Gastrocnemius medialis (tissue), 4 donors: ENCODE results near the gene CERT1. TPM values are rescaled to one million over a fixed set of nuclear protein-coding genes. Genes with fewer than 3 reads are reported as not detected.

ENCODE experiments used
- ATAC-seq, 2 donors: fragments of 150-250 bp; one replicate each; pipeline ENCODE4 v1.9.1; 2016
- DNase-seq, 2 donors: peaks; one replicate each; pipeline ENCODE4 v3.0.0-alpha.2; 2019
- H3K27ac ChIP-seq, 4 donors: fragments of 200-600 bp; sonication (generic); 1 replicate in 1 of 4; 2 replicates in 3 of 4; pipeline ENCODE4 v1.5.1; 2016 to 2018; ENCODE audit warnings: mild to moderate bottlenecking in 2 of 4, moderate library complexity in 1 of 4
- H3K27me3 ChIP-seq, 3 donors: fragments of 200-600 bp; sonication (generic) in 2 of 3; 1 replicate in 1 of 3; 2 replicates in 2 of 3; pipeline versions ENCODE4 v1.5.1 to v1.6.0; 2016 to 2019; ENCODE audit warnings: mild to moderate bottlenecking in 1 of 3, moderate library complexity in 1 of 3
- H3K36me3 ChIP-seq, 2 donors: fragments of 200-600 bp; sonication (generic) in 1 of 2; one replicate each; pipeline ENCODE4 v1.5.1; 2017 to 2018
- H3K4me1 ChIP-seq, 2 donors: fragments of 200-600 bp; sonication (generic) in 1 of 2; one replicate each; pipeline ENCODE4 v1.5.1; 2016 to 2017; ENCODE audit warnings: mild to moderate bottlenecking in 2 of 2
- H3K4me3 ChIP-seq, 4 donors: fragments of 200-600 bp; sonication (generic) in 3 of 4; 1 replicate in 1 of 4; 2 replicates in 3 of 4; pipeline ENCODE4 v1.5.1; 2016 to 2019; ENCODE audit warnings: mild to moderate bottlenecking in 2 of 4
- H3K9me3 ChIP-seq, 3 donors: fragments of 200-600 bp; sonication (generic) in 2 of 3; 1 replicate in 1 of 3; 2 replicates in 2 of 3; pipeline ENCODE4 v1.5.1; 2016 to 2019
- POLR2A ChIP-seq, 2 donors: fragments of 450-650 bp; IDR thresholded peaks; one replicate each; pipeline ENCODE4 v1.6.1; 2017; ENCODE audit warnings: antibody characterized with exemption in 2 of 2, mild to moderate bottlenecking in 2 of 2, moderate library complexity in 2 of 2
- in situ Hi-C, 4 donors: fragments of 200-750 bp; cut with MboI; loops; one replicate each; pipeline versions ENCODE4 v1.15.0 to v1.8.0; 2017; ENCODE audit warnings: low sequenced_read_pairs in 4 of 4
- intact Hi-C: fragments of 100-400 bp; cut with DNase I; formaldehyde crosslinking; loops from one replicate; pipeline ENCODE4 v1.15.1; 2023; ENCODE audit warnings: low total_unique reads
- total RNA-seq, 4 donors: library from RNA; depleted of rRNA; stranded (reverse); fragments of >200 nt; gene quantifications; one replicate each; pipeline versions ENCODE4 v1.1.0 to v1.2.3, GENCODE V29; 2016
- TF ChIP-seq, protein P1 (sequence below), 5 experiments: fragments of 450-650 bp in 3 of 5; fragments of 200-600 bp in 2 of 5; sonication (generic) in 2 of 5; IDR thresholded peaks in 4 of 5; conservative IDR thresholded peaks in 1 of 5; 1 replicate in 4 of 5; 2 replicates in 1 of 5; pipeline ENCODE4 v1.5.1; 2016 to 2019; ENCODE audit warnings: antibody characterized with exemption in 5 of 5, mild to moderate bottlenecking in 3 of 5, moderate library complexity in 3 of 5

The CERT1 gene
- total RNA-seq, 4 donors from 2014 or later: 30.8 to 50.6 (median 41.9) TPM

DNA sequence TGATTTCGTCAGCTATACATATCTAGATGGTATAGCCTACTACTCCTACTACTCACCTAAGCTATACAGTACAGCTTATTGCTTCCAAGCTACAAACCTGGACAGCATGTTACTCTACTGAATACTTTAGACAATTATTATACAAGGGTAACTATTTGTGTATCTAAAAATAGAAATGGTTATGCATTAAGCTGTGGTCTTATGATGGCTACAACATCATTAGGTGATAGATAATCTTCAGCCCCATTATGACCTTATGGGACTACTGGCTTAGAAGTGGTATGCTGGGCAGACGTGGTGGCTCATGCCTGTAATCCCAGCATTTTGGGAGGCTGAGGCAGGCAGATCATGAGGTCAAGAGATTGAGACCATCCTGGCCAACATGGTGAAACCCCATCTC, 40.2 kb downstream of the CERT1 start:
- no peak overlapping the region for H3K4me3 ChIP-seq
- no peak for TF ChIP-seq POLR2A (IDR thresholded peaks at IDR 0.05)
- TF ChIP-seq, protein P1, sequence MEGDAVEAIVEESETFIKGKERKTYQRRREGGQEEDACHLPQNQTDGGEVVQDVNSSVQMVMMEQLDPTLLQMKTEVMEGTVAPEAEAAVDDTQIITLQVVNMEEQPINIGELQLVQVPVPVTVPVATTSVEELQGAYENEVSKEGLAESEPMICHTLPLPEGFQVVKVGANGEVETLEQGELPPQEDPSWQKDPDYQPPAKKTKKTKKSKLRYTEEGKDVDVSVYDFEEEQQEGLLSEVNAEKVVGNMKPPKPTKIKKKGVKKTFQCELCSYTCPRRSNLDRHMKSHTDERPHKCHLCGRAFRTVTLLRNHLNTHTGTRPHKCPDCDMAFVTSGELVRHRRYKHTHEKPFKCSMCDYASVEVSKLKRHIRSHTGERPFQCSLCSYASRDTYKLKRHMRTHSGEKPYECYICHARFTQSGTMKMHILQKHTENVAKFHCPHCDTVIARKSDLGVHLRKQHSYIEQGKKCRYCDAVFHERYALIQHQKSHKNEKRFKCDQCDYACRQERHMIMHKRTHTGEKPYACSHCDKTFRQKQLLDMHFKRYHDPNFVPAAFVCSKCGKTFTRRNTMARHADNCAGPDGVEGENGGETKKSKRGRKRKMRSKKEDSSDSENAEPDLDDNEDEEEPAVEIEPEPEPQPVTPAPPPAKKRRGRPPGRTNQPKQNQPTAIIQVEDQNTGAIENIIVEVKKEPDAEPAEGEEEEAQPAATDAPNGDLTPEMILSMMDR (IDR thresholded peaks at IDR 0.05 in 4 of 5, conservative IDR thresholded peaks at IDR 0.05 in 1 of 5): no peak
- ATAC-seq: no peak
- in situ Hi-C loops: no loop called here
- peaks cover 0 to 19% (median 2%) of the 10 kb centered on the region in 3 donors for H3K9me3 ChIP-seq
- DNase-seq: no peak
- H3K27me3 ChIP-seq: no peaks in the 10 kb centered on the region
- H3K4me1 ChIP-seq: peaks cover 0 to 5% of the 10 kb centered on the region in 2 donors
- no peak overlapping the region for H3K27ac ChIP-seq
- no peaks in the 10 kb centered on the region for H3K36me3 ChIP-seq
- intact Hi-C loops: no loop called here

DNA sequence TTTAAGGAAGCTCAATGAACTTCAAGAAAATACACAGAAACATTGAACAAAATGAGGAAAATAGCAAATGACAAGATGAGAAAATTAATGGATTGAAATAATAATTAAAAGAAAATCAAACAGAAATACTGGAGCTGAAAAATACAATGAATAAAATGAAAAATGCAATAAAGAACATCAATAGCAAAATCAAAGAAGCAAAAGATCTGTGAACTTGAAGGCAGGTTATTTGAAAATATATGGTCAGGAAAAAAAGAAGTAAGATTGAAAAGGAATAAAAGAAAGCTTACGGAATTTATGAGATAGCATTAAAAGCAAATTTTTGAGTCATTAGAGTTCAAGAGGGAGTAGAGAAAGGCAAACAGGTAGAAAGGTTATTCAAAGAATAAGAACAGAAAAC, 42.4 kb downstream of the CERT1 start:
- TF ChIP-seq POLR2A (IDR thresholded peaks at IDR 0.05): no peak
- TF ChIP-seq, protein P1 (IDR thresholded peaks at IDR 0.05 in 4 of 5, conservative IDR thresholded peaks at IDR 0.05 in 1 of 5): no peak
- peaks cover 12 to 15% of the 10 kb centered on the region in 2 donors for H3K4me1 ChIP-seq
- ATAC-seq (no peak), DNase-seq (no peak)
- no peak overlapping the region for H3K4me3 ChIP-seq
- intact Hi-C loops: no loop called here
- in situ Hi-C loops: no loop called here
- no peaks in the 10 kb centered on the region for H3K27me3 ChIP-seq
- peaks cover 0 to 19% (median 2%) of the 10 kb centered on the region in 3 donors for H3K9me3 ChIP-seq
- H3K27ac ChIP-seq: no peak overlapping the region
- H3K36me3 ChIP-seq: no peaks in the 10 kb centered on the region

DNA sequence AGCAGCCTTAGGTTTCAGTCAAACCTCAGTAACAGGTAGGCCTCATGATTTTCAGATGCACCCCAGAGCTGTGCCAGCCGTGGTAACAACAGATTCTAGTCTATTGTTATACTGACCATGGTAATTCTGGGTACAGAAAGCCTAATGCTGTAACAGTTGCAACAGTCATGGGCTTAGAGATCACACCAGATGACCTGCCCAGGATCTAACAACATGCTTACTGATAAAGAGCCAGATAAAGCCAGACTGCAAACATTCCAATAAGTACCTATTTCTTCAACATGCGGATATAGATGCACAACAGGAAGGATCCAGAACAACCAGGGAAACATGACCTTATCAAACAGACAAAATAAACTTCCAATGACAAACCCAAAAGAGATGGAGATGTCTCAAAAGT, 42.8 kb downstream of the CERT1 start:
- ATAC-seq: no peak
- Histone ChIP-seq H3K27me3 (no peaks in the 10 kb centered on the region), H3K4me3 (no peak overlapping the region), H3K9me3 (peaks cover 0 to 19% (median 2%) of the 10 kb centered on the region in 3 donors), H3K27ac (no peak overlapping the region), H3K36me3 (no peaks in the 10 kb centered on the region), H3K4me1 (peaks cover 12 to 15% of the 10 kb centered on the region in 2 donors)
- in situ Hi-C loops (no loop called here), intact Hi-C loops (no loop called here)
- TF ChIP-seq POLR2A (IDR thresholded peaks at IDR 0.05): no peak
- TF ChIP-seq, protein P1 (IDR thresholded peaks at IDR 0.05 in 4 of 5, conservative IDR thresholded peaks at IDR 0.05 in 1 of 5): no peak
- DNase-seq: no peak

DNA sequence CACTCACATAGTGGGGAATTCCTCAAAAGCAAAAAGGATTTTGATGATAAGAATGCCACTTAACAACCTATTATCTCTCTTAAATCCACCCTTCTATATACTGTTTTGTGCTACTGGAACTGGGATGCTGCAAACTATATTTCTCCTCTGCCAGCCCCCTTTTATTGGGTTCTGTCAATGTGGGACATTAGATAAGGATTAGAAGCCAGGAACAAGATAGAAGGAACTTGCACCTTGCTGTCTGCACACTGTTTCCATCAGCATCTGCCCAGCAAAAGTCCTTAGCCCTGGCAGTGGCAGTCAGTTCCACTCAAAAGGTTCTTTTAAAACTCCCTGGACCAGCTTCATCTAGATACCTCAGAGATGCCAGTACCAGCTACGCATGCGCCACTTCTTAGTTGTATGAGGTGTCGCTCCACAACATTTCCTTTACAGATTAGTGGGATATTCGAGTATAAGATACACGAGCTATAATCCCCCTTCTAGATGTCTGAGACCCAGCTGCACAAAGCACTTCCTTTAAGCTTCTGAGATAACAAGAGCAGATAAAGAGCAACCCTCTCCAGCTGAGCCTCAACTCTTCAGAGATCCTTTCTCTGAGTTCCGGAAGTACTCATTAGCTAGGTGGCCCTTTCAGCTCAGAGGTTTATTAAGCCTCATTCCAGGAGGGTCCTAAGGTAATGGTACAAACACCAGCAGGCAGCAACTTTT, 45.3 kb downstream of the CERT1 start:
- intact Hi-C loops (no loop called here), in situ Hi-C loops (no loop called here)
- Histone ChIP-seq H3K36me3 (no peaks in the 10 kb centered on the region), H3K4me3 (no peak overlapping the region), H3K27me3 (no peaks in the 10 kb centered on the region), H3K27ac (no peak overlapping the region), H3K4me1 (peaks cover 12 to 15% of the 10 kb centered on the region in 2 donors), H3K9me3 (peaks cover 0 to 19% (median 2%) of the 10 kb centered on the region in 3 donors)
- no peak for TF ChIP-seq POLR2A (IDR thresholded peaks at IDR 0.05)
- TF ChIP-seq, protein P1 (IDR thresholded peaks at IDR 0.05 in 4 of 5, conservative IDR thresholded peaks at IDR 0.05 in 1 of 5): no peak
- DNase-seq: no peak
- no peak for ATAC-seq
